Measurements from ENCODE around the gene NLRX1.
"Not testable (repeated sequence)": the region's sequence is repeated elsewhere in the genome, so short reads cannot be mapped to it uniquely, and the experiment has no call there.

The NLRX1 gene

GRCh38 chr11:119153049-119153818 is 15.3 kb upstream of the NLRX1 start:
- no peak for DNase-seq

- DNase-seq: no peak
Measured at GRCh38 chr11:119154178-119154577, 14.3 kb upstream of the NLRX1 start.

DNA sequence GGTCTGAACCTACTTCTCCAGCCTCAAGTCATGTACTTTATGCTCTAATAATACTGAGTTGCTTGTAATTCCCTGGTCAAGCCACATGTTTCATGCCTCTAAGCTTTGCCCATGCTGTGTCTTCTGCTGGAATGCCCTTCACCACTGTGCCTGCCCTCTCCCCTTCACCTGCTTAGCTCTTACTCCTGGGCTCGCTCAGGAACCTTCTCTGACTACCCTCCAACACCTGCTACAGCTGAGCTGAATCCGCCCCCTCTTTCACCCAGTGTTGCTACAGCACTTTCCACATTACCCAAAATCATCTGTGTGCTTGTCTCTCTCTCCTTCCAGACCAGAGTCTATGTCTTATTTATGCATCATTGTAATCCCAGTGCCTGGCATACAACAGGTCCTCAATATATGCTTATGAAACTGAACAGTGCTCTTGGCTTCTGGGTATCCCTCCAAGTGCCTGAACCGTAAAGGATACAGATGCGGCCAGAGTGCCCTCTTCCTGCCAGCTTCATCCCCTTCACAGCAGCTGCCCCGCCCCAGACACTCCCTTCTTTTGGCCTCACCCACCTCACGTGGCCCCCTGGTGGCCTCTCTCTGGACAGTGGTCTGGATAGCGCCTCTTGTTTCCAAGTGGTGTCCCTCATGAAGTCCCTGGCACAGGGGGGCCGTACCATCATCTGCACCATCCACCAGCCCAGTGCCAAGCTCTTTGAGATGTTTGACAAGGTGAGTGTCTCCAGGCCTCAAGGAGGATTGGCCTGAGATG is 12.6 kb upstream of the NLRX1 start:
- DNase-seq: no peak

- DNase-seq: no peak
Measured at GRCh38 chr11:119156496-119156895, 12.0 kb upstream of the NLRX1 start.

DNA sequence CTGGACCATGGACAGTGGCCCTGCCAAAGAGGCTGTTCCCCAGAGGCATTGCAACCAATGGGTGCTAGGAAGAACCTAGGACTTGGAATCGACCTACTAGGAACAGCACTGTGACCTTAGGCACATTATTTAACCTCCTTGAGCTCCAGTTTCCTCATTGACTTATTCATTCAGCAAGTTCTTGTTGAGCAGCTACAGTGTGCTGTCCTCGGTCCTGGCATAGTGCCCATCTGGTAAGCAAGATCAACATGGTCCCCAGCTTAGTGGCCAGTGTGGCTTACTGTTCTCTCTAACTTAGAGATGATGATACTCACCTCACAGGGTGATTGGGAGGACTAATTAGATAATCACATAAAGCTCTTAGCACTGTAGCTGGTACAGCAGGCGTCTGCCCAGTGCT is 11.5 kb upstream of the NLRX1 start:
- DNase-seq: no peak

DNA sequence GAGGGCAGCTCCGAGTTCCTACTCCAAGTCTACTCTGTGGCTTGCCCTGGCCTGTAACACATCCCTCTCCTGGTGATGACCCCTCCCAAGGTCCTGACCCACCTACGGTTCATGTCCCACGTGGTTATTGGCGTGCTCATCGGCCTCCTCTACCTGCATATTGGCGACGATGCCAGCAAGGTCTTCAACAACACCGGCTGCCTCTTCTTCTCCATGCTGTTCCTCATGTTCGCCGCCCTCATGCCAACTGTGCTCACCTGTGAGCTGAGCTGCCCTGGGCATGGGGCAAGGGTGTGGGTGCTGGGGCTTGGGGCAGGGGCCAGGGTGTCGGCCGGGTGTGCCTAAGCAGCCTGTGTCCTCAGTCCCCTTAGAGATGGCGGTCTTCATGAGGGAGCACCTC is 10.1 kb upstream of the NLRX1 start:
- no peak for DNase-seq

DNA sequence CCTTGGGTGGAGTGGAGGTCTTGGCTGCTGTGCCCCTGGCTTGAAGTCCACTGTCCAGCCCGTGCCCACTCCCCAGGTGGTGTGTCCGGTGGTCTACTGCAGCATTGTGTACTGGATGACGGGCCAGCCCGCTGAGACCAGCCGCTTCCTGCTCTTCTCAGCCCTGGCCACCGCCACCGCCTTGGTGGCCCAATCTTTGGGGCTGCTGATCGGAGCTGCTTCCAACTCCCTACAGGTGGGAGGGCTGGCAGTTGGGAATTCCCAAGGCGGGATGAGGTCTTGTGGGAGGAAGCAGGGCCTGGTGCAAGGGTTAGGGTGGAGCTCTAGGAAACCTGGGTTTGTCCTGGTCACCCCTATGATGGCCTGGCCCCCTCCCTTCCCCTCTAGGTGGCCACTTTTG is 8.4 kb upstream of the NLRX1 start:
- no peak for DNase-seq

DNA sequence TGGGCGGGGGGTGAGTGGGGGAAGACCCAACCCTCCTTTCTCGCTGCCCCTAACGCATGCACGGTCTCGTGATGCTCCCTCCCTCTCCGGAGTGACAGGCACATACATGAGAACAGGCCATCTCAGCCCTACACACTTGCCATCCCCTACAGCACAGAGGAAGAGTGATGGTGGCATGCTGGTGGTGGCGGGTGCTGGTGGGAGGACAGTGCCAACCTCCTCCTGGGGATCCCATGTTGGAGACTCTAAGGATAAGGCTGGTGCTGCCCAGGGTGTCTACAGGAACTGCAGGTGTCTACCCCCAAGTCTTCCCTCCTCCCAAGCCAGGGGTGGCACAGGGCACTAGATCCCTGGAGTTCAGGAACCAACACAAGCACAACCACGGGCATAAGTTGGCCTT is 6.7 kb upstream of the NLRX1 start:
- DNase-seq: no peak

DNA sequence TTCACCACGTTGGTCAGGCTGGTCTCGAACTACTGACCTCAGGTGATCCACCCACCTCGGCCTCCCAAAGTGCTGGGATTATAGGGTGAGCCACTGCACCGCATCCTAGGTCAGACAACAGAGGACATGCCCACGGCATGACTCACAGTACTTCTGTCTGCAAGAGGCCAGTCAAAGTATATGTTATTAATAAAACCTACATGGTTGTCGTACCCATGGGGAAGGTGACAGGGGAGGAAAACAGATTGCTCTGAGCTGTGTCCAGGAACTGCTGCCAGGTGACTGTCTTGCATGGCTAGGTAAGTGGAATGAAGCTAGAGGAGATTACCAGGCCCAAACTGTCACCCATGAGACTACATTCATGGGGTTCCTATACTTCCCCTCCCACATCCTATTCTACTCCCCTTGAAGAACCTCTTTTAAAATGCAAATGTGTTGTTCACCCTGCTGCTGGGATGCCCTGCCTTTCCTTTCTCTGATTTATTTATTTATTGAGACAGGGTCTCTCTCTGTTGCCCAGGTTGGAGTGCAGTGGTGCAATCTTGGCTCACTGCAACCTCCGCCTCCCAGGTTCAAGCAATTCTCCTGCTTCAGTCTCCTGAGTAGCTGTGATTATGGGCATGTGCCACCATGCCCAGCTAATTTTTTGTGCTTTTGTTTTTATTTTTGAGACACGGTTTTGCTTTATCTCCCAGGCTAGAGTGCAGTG is 2.0 kb upstream of the NLRX1 start:
- no peak for DNase-seq

DNA sequence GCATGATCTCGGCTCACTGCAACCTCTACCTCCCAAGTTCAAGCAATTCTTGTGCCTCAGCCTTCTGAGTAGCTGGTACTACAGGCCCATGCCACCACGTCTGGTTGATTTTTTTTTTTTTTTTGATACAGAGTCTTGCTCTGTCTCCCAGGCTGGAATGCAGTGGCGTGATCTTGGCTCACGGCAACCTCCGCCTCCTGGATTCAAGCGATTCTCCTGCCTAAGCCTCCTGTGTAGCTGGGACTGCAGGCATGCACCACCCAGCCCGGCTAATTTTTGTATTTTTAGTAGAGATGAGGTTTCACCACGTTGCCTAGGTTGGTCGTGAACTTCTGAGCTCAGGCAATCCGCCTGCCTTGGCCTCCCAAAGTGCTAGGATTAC is 1.5 kb upstream of the NLRX1 start:
- not testable (repeated sequence) for DNase-seq

GRCh38 chr11:119167933-119168332 is 592 bp upstream of the NLRX1 start:
- DNase-seq: no peak

DNA sequence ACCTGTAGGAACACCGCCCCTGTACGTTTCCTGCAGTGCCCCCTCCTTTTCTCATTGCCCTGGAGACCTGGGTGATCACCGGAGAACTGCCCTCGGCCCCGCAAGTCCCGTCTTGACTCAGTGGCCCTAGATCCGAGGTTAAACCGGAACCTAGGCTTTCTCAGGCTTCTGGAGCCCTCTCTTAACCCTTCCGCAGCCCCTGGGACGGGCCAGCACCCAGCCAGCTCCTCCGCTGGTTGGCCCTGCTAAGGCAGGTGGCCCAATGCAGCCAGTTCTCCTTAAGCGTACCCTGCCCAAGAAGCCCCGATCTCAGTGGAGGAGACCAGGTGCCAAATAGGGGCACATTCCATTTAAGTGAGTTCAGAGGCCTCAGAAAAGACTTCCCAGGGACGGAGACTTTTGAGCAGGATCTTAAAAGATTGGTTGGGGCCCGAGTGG is 776 bp downstream of the NLRX1 start:
- DNase-seq: peak; percentile 64

- no peak for DNase-seq
Measured at GRCh38 chr11:119172513-119172912, 4.0 kb downstream of the NLRX1 start.

GRCh38 chr11:119173453-119173852 is 4.9 kb downstream of the NLRX1 start:
- DNase-seq: no peak

DNA sequence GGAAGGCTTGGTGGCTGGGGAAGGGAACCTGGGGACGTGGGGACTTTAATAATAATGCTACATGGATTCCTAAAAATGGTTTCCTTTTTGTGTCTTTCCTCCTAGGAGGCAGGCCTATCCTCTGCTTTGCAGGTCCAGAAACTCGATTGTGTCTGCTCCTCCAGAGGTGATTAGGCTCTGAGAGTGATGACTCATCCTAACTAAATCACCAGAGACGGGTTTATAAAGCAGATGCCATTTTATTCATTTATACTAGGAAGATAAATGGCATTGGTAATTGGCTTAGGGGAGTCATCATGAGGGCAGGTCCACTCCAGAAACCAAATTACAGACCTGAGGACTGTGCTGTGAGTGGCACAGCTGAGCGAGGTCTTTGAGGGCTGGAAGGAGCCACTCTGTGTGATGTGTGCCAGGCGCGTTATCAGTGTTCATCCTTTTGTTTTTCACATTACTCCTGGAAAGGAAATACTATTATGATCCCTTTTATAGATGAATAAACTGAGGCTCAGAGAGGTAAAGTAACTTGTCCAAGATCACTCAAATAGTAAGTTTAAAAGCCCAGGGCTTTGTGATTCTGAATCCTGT is 7.1 kb downstream of the NLRX1 start:
- no peak for DNase-seq

DNA sequence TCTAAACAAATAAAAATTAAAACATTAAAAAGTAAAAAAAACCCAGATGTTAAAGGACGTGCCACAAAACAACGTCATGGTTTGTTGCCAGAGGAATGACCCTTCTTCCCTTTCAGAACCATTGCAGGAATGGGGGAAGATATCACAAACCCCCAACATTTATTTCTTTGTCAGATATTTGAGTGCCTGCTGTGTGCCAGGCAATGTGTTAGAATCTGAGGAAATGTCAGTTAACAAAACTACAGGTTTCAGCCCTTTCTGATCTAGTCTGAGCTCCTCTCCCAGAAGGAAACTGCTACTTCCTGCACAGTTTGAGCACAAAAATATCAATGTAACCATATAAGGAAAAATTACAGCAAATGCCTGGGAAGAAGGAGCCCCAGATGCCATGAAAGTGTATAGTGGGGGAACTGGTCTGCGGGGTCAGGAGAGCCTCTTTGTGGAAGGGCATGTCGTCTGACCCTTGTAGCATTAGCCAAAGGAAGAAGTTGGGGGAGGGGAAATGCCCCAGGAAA is 9.7 kb downstream of the NLRX1 start:
- no peak for DNase-seq

DNA sequence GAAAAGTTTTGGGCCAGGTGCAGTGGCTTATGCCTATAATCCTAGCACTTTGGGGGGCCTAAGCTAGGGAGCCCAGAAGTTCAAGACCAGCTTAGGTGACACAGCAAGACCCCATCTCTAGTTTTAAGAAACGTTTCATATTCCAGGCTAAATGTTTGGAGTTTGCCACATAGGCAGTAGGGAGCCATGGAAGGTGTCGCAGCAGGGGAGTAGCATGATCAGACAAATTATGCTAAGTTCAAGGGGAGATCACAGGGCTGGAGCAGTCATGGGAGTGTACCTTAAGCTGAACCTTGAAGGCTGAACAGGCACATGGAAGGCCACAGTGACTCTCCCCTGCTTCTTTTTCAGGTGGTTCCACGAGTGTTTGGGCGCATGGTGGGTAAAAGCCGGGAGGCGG is 10.8 kb downstream of the NLRX1 start:
- no peak for DNase-seq

DNA sequence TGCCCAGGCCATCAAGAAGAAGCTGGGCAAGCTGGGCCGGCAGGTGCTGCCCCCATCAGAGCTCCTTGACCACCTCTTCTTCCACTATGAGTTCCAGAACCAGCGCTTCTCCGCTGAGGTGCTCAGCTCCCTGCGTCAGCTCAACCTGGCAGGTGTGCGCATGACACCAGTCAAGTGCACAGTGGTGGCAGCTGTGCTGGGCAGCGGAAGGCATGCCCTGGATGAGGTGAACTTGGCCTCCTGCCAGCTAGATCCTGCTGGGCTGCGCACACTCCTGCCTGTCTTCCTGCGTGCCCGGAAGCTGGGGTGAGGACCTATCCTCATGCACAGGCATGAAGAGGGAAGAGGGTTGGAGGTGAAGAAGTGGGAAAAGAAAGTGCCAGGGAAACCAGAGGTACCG is 11.5 kb downstream of the NLRX1 start:
- no peak for DNase-seq

DNA sequence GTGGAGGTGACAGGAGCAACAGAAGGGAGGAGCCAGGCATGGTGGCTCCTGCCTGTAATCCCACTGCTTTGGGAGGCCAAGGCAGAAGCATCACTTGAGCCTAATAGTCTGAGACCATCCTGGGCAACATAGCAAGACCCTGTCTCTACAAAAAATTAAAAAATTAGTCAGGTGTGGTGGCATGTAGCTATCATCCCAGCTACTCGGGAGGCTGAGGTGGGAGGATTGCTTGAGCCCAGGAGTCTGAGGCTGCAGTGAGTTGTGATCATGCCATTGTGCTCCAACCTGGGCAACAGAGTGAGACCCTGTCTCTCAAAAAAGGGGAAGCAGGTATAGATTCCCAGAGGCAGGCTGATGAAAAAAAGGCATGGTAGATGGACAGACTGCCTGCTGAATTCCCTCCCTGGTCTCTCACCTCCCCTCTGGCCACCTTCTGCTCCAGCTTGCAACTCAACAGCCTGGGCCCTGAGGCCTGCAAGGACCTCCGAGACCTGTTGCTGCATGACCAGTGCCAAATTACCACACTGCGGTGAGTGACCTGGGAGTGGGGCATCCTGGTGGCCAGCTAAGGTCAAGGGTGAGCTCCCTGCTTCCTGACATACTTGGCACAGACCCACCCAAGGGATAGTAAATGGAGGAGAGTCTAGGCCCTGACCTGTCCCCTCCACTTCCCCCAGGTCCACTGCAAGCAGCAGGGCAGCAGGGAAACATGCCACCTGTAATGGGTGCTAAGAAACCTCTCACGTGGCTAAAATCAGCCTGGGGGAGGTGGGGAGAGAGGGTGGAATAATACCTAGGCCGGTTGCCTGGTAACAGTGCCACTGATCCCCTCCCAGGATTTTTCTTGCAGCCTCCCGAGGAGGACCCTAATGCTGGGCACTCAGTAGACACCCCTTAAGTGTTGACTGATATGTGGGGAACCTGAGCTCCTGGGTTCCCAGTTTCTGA is 12.5 kb downstream of the NLRX1 start:
- DNase-seq: no peak

DNA sequence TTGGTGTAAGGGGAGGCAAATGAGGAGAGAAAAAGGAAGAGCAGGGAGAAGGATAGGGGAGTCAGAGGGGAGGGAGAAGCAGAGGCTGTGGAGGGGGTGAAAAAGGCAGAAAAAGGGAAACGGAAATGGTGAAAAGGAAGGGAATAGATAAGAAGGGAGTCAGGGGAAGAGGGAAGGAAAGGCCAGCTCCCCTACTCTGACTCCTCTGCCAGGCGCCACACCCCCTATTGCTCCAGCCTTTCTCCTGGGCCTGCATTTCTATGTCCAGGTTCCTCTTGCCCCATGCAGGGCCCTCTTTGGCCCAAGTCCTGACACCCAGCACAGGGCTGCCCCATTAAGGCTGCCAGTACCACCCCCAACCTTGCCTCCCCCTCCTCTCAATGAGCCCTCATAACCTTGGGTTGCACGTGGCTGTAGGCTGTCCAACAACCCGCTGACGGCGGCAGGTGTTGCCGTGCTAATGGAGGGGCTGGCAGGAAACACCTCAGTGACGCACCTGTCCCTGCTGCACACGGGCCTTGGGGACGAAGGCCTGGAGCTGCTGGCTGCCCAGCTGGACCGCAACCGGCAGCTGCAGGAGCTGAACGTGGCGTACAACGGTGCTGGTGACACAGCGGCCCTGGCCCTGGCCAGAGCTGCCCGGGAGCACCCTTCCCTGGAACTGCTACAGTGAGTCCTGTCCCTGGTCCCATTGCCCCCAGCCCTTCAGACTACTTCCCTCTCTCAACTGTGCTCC is 13.3 kb downstream of the NLRX1 start:
- no peak for DNase-seq

DNA sequence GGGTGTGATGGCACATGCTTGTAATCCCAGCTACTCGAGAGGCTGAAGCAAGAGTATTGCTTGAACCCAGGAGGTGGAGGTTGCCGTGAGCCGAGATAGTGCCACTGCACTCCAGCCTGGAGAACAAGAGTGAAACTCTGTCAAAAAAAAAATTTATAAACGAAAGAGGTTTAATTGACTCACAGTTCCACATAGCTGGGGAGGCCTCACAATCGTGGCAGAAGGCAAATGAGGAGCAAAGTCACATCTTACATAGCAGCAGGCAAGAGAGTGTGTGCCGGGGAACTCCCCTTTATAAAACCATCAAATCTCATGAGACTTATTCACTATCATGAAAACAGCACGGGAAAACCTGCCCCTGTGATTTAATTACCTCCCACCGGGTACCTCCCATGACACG is 15.9 kb downstream of the NLRX1 start:
- not testable (repeated sequence) for DNase-seq

Measured in right forelimb (tissue), 1 donor.